Thyroid gland (tissue), 4 donors: ENCODE results near the gene ARSJ. TPM values are rescaled to one million over a fixed set of nuclear protein-coding genes. Genes with fewer than 3 reads are reported as not detected.

Experiments used
- DNase-seq, 2 donors: peaks; one replicate each; pipeline ENCODE4 v3.0.0-alpha.2; 2019
- H3K27ac ChIP-seq, 3 donors: fragments of 200-600 bp; sonication (generic); 1 replicate in 2 of 3; 2 replicates in 1 of 3; pipeline ENCODE4 v1.5.1; 2016 to 2019; ENCODE audit warnings: mild to moderate bottlenecking in 1 of 3, moderate library complexity in 1 of 3
- H3K27me3 ChIP-seq: fragments of 200-600 bp; sonication (generic); one replicate; pipeline ENCODE4 v1.5.1; 2019
- H3K36me3 ChIP-seq, 2 donors: fragments of 200-600 bp; sonication (generic); one replicate each; pipeline ENCODE4 v1.5.1; 2016 to 2019
- H3K4me1 ChIP-seq, 2 donors: fragments of 200-600 bp; sonication (generic); one replicate each; pipeline ENCODE4 v1.5.1; 2017 to 2019
- H3K4me3 ChIP-seq, 3 donors: fragments of 200-600 bp; sonication (generic); replicated peaks in 1 of 3; 1 replicate in 2 of 3; 2 replicates in 1 of 3; pipeline ENCODE4 v1.5.1; 2016; ENCODE audit warnings: mild to moderate bottlenecking in 1 of 3
- H3K9me3 ChIP-seq: fragments of 200-600 bp; sonication (generic); one replicate; pipeline ENCODE4 v1.5.1; 2017
- POLR2A ChIP-seq, 2 donors: fragments of 450-650 bp; IDR thresholded peaks; one replicate each; pipeline ENCODE4 v1.6.1; 2017; ENCODE audit warnings: antibody characterized with exemption in 2 of 2, mild to moderate bottlenecking in 2 of 2, moderate library complexity in 1 of 2
- WGBS, 2 donors: methylation state at CpG; one replicate each; pipeline ENCODE4 v1.1.5; 2017; 5-methylcytosine and 5-hydroxymethylcytosine counted together
- intact Hi-C: fragments of 100-400 bp; cut with DNase I; formaldehyde crosslinking; loops from one replicate; pipeline ENCODE4 v1.15.1; 2023
- total RNA-seq, 4 donors: library from RNA; depleted of rRNA; stranded (reverse); fragments of >200 nt; gene quantifications; one replicate each; pipeline ENCODE4 v1.2.3, GENCODE V29; 2016
- TF ChIP-seq, protein P1 (sequence below), 6 experiments: fragments of 200-600 bp in 3 of 6; fragments of 450-650 bp in 3 of 6; sonication (generic) in 3 of 6; IDR thresholded peaks; one replicate each; pipeline ENCODE4 v1.5.1; 2016 to 2019; ENCODE audit warnings: antibody characterized with exemption in 6 of 6, mild to moderate bottlenecking in 2 of 6, inconsistent platforms in 1 of 6, moderate library complexity in 1 of 6

Gene ARSJ
- total RNA-seq, 4 donors from 2014 or later: 1.6 to 3.4 (median 2.7) TPM

- intact Hi-C loops: no loop called here
- H3K36me3 ChIP-seq: no peaks in the 10 kb centered on the region
- DNase-seq: no peak
- peak overlapping the region in 1 of 3 donors; percentile 39 for H3K4me3 ChIP-seq
- no peaks in the 10 kb centered on the region for H3K9me3 ChIP-seq
- H3K27ac ChIP-seq: no peak overlapping the region
- WGBS, 2 donors: 75 to 85% methylated on average over 2 of the region's 2 CpGs
- peaks cover 0 to 4% of the 10 kb centered on the region in 2 donors for H3K4me1 ChIP-seq
- TF ChIP-seq, protein P1, sequence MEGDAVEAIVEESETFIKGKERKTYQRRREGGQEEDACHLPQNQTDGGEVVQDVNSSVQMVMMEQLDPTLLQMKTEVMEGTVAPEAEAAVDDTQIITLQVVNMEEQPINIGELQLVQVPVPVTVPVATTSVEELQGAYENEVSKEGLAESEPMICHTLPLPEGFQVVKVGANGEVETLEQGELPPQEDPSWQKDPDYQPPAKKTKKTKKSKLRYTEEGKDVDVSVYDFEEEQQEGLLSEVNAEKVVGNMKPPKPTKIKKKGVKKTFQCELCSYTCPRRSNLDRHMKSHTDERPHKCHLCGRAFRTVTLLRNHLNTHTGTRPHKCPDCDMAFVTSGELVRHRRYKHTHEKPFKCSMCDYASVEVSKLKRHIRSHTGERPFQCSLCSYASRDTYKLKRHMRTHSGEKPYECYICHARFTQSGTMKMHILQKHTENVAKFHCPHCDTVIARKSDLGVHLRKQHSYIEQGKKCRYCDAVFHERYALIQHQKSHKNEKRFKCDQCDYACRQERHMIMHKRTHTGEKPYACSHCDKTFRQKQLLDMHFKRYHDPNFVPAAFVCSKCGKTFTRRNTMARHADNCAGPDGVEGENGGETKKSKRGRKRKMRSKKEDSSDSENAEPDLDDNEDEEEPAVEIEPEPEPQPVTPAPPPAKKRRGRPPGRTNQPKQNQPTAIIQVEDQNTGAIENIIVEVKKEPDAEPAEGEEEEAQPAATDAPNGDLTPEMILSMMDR (IDR thresholded peaks at IDR 0.05): no peak
- no peak for TF ChIP-seq POLR2A (IDR thresholded peaks at IDR 0.05)
- no peaks in the 10 kb centered on the region for H3K27me3 ChIP-seq
Measured at GRCh38 chr4:113978105-113978504, 1.3 kb downstream of the ARSJ start.

- Histone ChIP-seq H3K27ac (peak overlapping the region in 1 of 3 donors; percentile 8), H3K4me3 (no peak overlapping the region), H3K9me3 (no peaks in the 10 kb centered on the region), H3K36me3 (no peaks in the 10 kb centered on the region), H3K4me1 (peaks cover 0 to 4% of the 10 kb centered on the region in 2 donors), H3K27me3 (no peaks in the 10 kb centered on the region)
- intact Hi-C loops: no loop called here
- no peak for DNase-seq
- TF ChIP-seq POLR2A (IDR thresholded peaks at IDR 0.05): no peak
- TF ChIP-seq, protein P1 (IDR thresholded peaks at IDR 0.05): no peak
- 65 to 66% methylated on average over 1 of the region's 1 CpG for WGBS, 2 donors
Measured at GRCh38 chr4:113977526-113977855, 2.0 kb downstream of the ARSJ start.

- Histone ChIP-seq H3K36me3 (no peaks in the 10 kb centered on the region), H3K27me3 (no peaks in the 10 kb centered on the region), H3K4me1 (peaks cover 0 to 4% of the 10 kb centered on the region in 2 donors), H3K27ac (peak overlapping the region in 1 of 3 donors; percentile 8), H3K9me3 (no peaks in the 10 kb centered on the region), H3K4me3 (no peak overlapping the region)
- 65 to 74% methylated on average over 2 of the region's 2 CpGs for WGBS, 2 donors
- TF ChIP-seq POLR2A (IDR thresholded peaks at IDR 0.05): no peak
- TF ChIP-seq, protein P1 (IDR thresholded peaks at IDR 0.05): no peak
- no peak for DNase-seq
- intact Hi-C loops: no loop called here
Measured at GRCh38 chr4:113976741-113977525, 2.5 kb downstream of the ARSJ start.

GRCh38 chr4:113975578-113975977 is 3.9 kb downstream of the ARSJ start:
- WGBS, 2 donors: 93 to 95% methylated on average over 2 of the region's 2 CpGs
- no peaks in the 10 kb centered on the region for H3K36me3 ChIP-seq
- H3K9me3 ChIP-seq: no peaks in the 10 kb centered on the region
- intact Hi-C loops: no loop called here
- no peak overlapping the region for H3K4me3 ChIP-seq
- TF ChIP-seq, protein P1 (IDR thresholded peaks at IDR 0.05): no peak
- no peak for TF ChIP-seq POLR2A (IDR thresholded peaks at IDR 0.05)
- H3K27ac ChIP-seq: no peak overlapping the region
- H3K4me1 ChIP-seq: peaks cover 0 to 4% of the 10 kb centered on the region in 2 donors
- no peaks in the 10 kb centered on the region for H3K27me3 ChIP-seq
- no peak for DNase-seq

DNA sequence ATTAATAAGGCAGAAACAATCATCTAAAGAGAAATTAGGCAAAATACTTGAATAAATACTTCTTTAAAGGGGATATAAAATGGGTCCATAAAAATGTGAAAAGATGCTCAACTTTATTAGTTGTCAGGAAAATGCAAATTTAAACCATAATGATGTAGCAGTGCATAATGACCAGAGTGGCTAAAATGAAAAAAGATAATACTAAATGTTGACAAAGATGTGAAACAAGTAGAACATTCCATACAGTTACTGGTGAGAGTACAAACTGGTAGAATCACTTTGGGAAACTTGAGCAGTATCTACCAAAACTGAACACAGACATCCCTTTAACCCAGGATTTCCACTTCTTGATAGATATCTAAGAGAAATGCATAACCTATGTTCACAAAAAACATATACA is 5.0 kb downstream of the ARSJ start:
- Histone ChIP-seq H3K4me3 (no peak overlapping the region), H3K27ac (no peak overlapping the region), H3K9me3 (no peaks in the 10 kb centered on the region), H3K36me3 (no peaks in the 10 kb centered on the region), H3K27me3 (no peaks in the 10 kb centered on the region), H3K4me1 (peaks cover 0 to 4% of the 10 kb centered on the region in 2 donors)
- no peak for TF ChIP-seq POLR2A (IDR thresholded peaks at IDR 0.05)
- TF ChIP-seq, protein P1 (IDR thresholded peaks at IDR 0.05): no peak
- intact Hi-C loops: no loop called here
- no peak for DNase-seq
